ENCODE measurements around the gene ANGPTL8. TPM values are rescaled to one million over a fixed set of nuclear protein-coding genes. Genes with fewer than 3 reads are reported as not detected.

The ANGPTL8 gene, protein sequence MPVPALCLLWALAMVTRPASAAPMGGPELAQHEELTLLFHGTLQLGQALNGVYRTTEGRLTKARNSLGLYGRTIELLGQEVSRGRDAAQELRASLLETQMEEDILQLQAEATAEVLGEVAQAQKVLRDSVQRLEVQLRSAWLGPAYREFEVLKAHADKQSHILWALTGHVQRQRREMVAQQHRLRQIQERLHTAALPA
- total RNA-seq (1 to 10 TPM in 2 of 6 donors, not detected in 4; 1.3 to 1.4 TPM), polyA plus RNA-seq (1 to 10 TPM in 1 of 2 donors, under 1 TPM in 1; 0.38 to 2.2 TPM)

- no peak within 1 kb of the TSS for H3K27ac ChIP-seq
- H3K4me1 ChIP-seq: no peaks in the 10 kb centered on the region
- no peak for FAIRE-seq
- no peak for DNase-seq
- H3K9me3 ChIP-seq: no peaks in the 10 kb centered on the region
- H3K4me3 ChIP-seq: no peak within 1 kb of the TSS
- intact Hi-C loops (cut with DNase I): no loop called here
- peaks cover 0 to 9% (median 0%) of the 10 kb centered on the region in 3 donors for H3K36me3 ChIP-seq
- WGBS, 2 donors: 95% methylated on average over 23 of the region's 23 CpGs
- H3K27me3 ChIP-seq: no peaks in the 10 kb centered on the region
- no peak for TF ChIP-seq CTCF (IDR thresholded peaks at IDR 0.05)
- ATAC-seq: no peak
Observed at GRCh38 chr19:11239377-11240000, at the start of gene ANGPTL8. ANGPTL8 (plus strand) TSS chr19:11239619; CDS start chr19:11239638, 19 bp downstream.

GRCh38 chr19:11190501-11190900 is 48.9 kb upstream of the ANGPTL8 start:
- H3K36me3 ChIP-seq: peaks cover 0 to 18% (median 10%) of the 10 kb centered on the region in 3 donors
- FAIRE-seq (no peak), DNase-seq (no peak), ATAC-seq (no peak)
- H3K4me3 ChIP-seq: no peak overlapping the region
- TF ChIP-seq CTCF (IDR thresholded peaks at IDR 0.05): no peak
- 82 to 83% methylated on average over 8 of the region's 8 CpGs for WGBS, 2 donors
- peaks cover 0 to 16% (median 0%) of the 10 kb centered on the region in 3 donors for H3K4me1 ChIP-seq
- H3K27me3 ChIP-seq: no peaks in the 10 kb centered on the region
- intact Hi-C loops (cut with DNase I): no loop called here
- H3K27ac ChIP-seq: no peak overlapping the region
- H3K9me3 ChIP-seq: no peaks in the 10 kb centered on the region

DNA sequence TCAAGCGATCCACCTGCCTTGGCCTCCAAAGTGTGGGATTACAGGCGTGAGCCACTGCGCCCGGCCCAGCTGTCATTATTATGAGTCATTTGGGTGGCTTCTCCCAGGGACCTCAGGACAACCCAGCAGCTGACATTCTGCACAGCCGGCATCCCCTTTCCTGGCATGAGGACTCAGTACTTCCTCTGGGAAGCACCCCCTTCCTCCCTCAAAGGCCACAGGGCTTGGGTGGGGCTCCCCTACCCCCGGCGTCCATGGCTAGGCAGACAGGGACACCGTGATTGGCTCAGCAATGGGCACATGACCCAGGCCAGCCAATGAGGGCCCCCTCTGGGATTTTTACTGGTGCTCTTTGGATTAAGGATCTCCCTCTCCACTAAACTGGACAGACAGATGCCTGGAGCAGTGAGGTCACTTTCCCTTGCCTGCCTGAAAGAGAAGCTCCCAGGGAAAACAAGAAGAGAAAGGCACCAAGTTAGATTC is 48.1 kb upstream of the ANGPTL8 start:
- ATAC-seq (peak in 3 of 4 donors; percentile 41 to 69 (median 46)), FAIRE-seq (no peak), DNase-seq (peak in 1 of 6 donors; percentile 42)
- Histone ChIP-seq H3K27me3 (no peaks in the 10 kb centered on the region), H3K9me3 (no peaks in the 10 kb centered on the region), H3K4me1 (peaks cover 0 to 10% (median 0%) of the 10 kb centered on the region in 3 donors), H3K4me3 (no peak overlapping the region), H3K36me3 (peaks cover 0 to 18% (median 10%) of the 10 kb centered on the region in 3 donors), H3K27ac (no peak overlapping the region)
- no peak for TF ChIP-seq CTCF (IDR thresholded peaks at IDR 0.05)
- intact Hi-C loops (cut with DNase I): no loop called here
- WGBS, 2 donors: 81 to 87% methylated on average over 8 of the region's 8 CpGs

DNA sequence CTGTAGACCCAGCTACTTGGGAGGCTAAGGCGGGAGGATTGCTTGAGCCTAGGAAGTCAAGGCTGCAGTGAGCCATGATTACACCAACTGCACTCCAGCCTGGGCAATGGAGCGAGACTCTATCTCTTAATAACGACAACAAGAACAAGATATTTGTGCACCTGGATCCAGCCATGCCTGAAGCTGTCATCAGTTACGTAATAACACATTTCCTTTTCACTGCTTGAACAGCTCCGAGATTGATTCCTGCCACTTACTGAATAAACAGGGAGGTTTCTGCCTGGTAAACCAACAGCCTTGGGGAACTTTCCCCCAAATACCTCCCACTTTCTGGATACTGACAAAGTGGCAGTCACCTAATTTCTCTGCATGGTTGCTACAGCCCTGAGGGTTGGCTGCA is 47.5 kb upstream of the ANGPTL8 start:
- TF ChIP-seq CTCF (IDR thresholded peaks at IDR 0.05): no peak
- Histone ChIP-seq H3K9me3 (no peaks in the 10 kb centered on the region), H3K27ac (no peak overlapping the region), H3K4me1 (peaks cover 0 to 10% (median 0%) of the 10 kb centered on the region in 3 donors), H3K36me3 (peaks cover 0 to 18% (median 10%) of the 10 kb centered on the region in 3 donors), H3K4me3 (no peak overlapping the region), H3K27me3 (no peaks in the 10 kb centered on the region)
- 71 to 73% methylated on average over 5 of the region's 5 CpGs for WGBS, 2 donors
- ATAC-seq: no peak
- no peak for DNase-seq
- FAIRE-seq: no peak
- intact Hi-C loops (cut with DNase I): no loop called here
